ENCODE measurements around the gene ARL4A. TPM values are rescaled to one million over a fixed set of nuclear protein-coding genes. Genes with fewer than 3 reads are reported as not detected.

The ARL4A gene
- total RNA-seq, 1 donor from 2014 or later, result 12.3 TPM

DNA sequence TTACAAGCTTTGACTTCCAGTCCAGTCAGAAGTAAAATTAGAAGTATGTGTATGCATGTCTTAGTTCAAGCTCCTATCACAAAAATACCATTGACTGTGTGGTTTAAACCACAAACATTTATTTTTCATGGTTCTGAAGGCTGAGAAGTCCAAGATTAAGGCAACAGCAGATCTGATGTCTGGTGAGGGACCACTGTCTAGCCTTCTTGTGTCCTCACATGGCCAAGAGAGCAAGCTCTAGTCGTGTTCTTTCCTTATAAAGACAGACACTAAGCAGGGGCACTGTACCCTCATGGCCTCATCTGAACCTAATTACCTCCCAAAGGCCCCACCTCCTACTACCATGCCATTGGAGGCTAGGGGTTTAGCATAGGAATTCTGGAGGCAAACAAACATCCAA lies 41.3 kb upstream of the ARL4A start:
- H3K27ac Mint-ChIP-seq (ENCODE audit: unreplicated experiment), result no peak overlapping the region
- DNase-seq, result no peak

DNA sequence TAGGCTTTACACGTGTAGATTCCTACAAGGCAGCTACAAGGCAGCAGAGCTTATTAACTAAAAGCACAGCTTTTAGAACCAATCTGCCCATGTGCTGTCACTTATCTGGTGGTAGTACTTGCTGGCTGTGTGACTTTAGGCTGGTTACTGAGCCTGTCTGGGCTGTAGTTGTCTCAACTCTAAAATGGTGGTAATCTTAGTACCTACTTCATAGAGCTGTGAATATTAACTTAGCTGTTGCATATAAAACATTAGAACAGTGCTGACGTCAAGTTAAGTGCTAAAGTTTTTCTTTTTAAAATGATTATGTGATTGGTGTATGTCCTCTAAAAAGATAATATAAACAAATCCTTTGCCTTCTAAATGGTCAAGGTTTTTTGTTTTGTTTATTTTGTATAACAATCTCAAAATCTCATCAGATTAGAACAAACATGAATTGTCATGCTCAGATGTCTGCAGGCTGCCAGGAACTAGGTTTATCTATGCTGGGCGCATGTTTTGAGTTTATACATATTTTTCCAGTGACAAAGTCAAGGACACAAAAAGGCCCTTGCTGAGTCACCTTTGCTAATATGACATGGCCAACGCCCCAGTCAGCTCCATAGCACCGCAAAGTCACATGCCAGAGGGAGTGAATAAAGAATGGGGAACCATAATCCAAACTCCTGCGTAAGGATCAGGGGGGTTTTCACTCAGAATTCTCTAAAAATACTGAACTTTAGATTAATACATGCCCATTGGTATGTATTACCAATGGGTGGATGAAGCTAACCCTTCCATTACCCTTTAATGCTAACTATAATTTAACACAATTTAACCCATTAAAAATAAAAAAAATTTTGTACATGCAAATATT lies 39.8 kb upstream of the ARL4A start:
- H3K27ac Mint-ChIP-seq (ENCODE audit: unreplicated experiment), result no peak overlapping the region

More for the DNA sequence above, 41.3 kb upstream of the ARL4A start:
- no peaks in the 10 kb centered on the region for H3K36me3 Mint-ChIP-seq (ENCODE audit: unreplicated experiment)
- peaks cover 2% of the 10 kb centered on the region for H3K9me3 Mint-ChIP-seq (ENCODE audit: unreplicated experiment)
- H3K4me3 Mint-ChIP-seq (ENCODE audit: unreplicated experiment), result no peak overlapping the region
- peaks cover 2% of the 10 kb centered on the region for H3K27me3 Mint-ChIP-seq (ENCODE audit: unreplicated experiment)
- H3K4me1 Mint-ChIP-seq (ENCODE audit: low read depth, unreplicated experiment), result no peaks in the 10 kb centered on the region
- TF ChIP-seq, protein P1, sequence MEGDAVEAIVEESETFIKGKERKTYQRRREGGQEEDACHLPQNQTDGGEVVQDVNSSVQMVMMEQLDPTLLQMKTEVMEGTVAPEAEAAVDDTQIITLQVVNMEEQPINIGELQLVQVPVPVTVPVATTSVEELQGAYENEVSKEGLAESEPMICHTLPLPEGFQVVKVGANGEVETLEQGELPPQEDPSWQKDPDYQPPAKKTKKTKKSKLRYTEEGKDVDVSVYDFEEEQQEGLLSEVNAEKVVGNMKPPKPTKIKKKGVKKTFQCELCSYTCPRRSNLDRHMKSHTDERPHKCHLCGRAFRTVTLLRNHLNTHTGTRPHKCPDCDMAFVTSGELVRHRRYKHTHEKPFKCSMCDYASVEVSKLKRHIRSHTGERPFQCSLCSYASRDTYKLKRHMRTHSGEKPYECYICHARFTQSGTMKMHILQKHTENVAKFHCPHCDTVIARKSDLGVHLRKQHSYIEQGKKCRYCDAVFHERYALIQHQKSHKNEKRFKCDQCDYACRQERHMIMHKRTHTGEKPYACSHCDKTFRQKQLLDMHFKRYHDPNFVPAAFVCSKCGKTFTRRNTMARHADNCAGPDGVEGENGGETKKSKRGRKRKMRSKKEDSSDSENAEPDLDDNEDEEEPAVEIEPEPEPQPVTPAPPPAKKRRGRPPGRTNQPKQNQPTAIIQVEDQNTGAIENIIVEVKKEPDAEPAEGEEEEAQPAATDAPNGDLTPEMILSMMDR (IDR thresholded peaks at IDR 0.05; ENCODE audit: partially characterized antibody, unreplicated experiment), result no peak

DNA sequence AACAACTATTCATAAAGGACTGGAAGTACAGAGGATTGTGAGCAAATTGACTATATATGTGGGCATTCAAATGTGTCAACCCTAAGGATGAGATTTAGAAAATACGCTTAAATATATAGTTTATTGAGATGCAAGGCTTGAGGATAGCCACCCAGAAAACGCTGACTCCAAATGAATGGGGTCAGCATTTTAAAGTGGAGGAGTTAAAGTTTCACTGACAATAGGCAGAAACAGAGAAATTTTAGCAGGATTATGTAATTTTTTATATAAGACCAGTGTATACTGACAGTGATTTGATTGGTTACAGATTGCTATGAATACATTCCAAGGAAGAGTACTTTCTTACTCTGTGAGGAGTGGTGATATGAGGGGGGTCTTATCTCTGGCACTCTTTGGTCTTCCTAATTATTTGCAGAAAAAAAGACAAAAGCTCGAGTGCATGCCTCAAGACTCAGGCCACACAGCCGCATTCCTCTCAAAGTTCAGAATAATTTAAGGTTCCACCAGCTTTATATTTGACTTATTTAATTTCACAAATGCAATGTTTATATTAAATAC lies 38.6 kb upstream of the ARL4A start:
- DNase-seq, result no peak
- Mint-ChIP-seq H3K27me3 (ENCODE audit: unreplicated experiment) (peaks cover 2% of the 10 kb centered on the region), H3K4me1 (ENCODE audit: low read depth, unreplicated experiment) (no peaks in the 10 kb centered on the region), H3K27ac (ENCODE audit: unreplicated experiment) (no peak overlapping the region), H3K9me3 (ENCODE audit: unreplicated experiment) (peaks cover 2% of the 10 kb centered on the region), H3K4me3 (ENCODE audit: unreplicated experiment) (no peak overlapping the region), H3K36me3 (ENCODE audit: unreplicated experiment) (no peaks in the 10 kb centered on the region)
- TF ChIP-seq, protein P1 (IDR thresholded peaks at IDR 0.05; ENCODE audit: partially characterized antibody, unreplicated experiment), result no peak

More for the DNA sequence above, 39.8 kb upstream of the ARL4A start:
- peaks cover 2% of the 10 kb centered on the region for H3K27me3 Mint-ChIP-seq (ENCODE audit: unreplicated experiment)
- TF ChIP-seq, protein P1 (IDR thresholded peaks at IDR 0.05; ENCODE audit: partially characterized antibody, unreplicated experiment), result no peak
- H3K4me3 Mint-ChIP-seq (ENCODE audit: unreplicated experiment), result no peak overlapping the region
- no peak for DNase-seq
- H3K4me1 Mint-ChIP-seq (ENCODE audit: low read depth, unreplicated experiment), result no peaks in the 10 kb centered on the region
- H3K9me3 Mint-ChIP-seq (ENCODE audit: unreplicated experiment), result peaks cover 2% of the 10 kb centered on the region
- H3K36me3 Mint-ChIP-seq (ENCODE audit: unreplicated experiment), result no peaks in the 10 kb centered on the region

DNA sequence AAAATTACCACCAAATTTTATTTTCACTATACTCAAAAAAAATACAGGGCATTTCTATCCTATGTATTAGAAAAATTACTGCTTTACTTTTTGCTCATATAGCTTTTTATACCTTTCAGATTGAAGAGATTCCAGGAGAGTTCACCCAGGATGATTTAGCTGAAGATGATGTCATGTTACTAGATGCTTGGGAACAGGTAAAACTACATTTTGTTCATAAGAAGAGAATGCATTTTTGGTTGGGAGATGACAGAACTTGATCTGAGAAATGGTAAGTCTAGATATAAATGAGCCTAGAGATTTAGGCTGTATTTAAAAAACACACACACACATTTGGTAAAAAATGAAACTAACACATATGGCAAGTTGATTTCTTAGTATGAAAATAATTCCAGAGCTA lies 38.1 kb upstream of the ARL4A start:
- Mint-ChIP-seq H3K36me3 (ENCODE audit: unreplicated experiment) (no peaks in the 10 kb centered on the region), H3K4me3 (ENCODE audit: unreplicated experiment) (no peak overlapping the region), H3K27ac (ENCODE audit: unreplicated experiment) (no peak overlapping the region), H3K9me3 (ENCODE audit: unreplicated experiment) (peaks cover 2% of the 10 kb centered on the region), H3K27me3 (ENCODE audit: unreplicated experiment) (peaks cover 2% of the 10 kb centered on the region), H3K4me1 (ENCODE audit: low read depth, unreplicated experiment) (no peaks in the 10 kb centered on the region)
- no peak for DNase-seq
- TF ChIP-seq, protein P1 (IDR thresholded peaks at IDR 0.05; ENCODE audit: partially characterized antibody, unreplicated experiment), result no peak

DNA sequence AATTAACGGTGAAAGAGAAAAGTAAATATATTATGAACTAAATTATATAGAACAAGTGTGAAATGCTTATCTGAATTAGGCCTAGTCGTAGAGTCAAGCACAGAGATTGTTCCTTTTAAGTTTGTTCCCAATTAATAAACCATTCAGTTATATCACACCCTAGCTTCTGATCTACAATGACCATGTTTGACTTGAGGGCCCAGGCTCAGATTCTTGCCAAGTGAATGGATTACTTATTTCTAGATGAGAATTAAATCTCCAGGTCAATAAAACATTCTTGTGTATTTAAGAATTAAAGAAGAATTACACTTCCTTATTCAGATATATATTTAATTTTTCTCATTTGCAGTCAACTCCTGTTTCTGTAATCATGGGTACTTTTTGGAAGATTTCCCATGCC lies 37.4 kb upstream of the ARL4A start:
- Mint-ChIP-seq H3K9me3 (ENCODE audit: unreplicated experiment) (no peaks in the 10 kb centered on the region), H3K4me3 (ENCODE audit: unreplicated experiment) (no peak overlapping the region), H3K4me1 (ENCODE audit: low read depth, unreplicated experiment) (no peaks in the 10 kb centered on the region), H3K27me3 (ENCODE audit: unreplicated experiment) (peaks cover 2% of the 10 kb centered on the region), H3K27ac (ENCODE audit: unreplicated experiment) (no peak overlapping the region), H3K36me3 (ENCODE audit: unreplicated experiment) (no peaks in the 10 kb centered on the region)
- TF ChIP-seq, protein P1 (IDR thresholded peaks at IDR 0.05; ENCODE audit: partially characterized antibody, unreplicated experiment), result no peak
- no peak for DNase-seq

Measured in glutamatergic neuron (in vitro differentiated cells).